Urothelium cell line (cell line): Measurements from ENCODE around the gene TFR2.

ENCODE experiments used
- DNase-seq: peaks from one replicate; pipeline ENCODE4 v3.0.0; 2011; ENCODE audit warnings: low spot score, mixed read lengths
- FAIRE-seq: peaks from 2 replicates; lab custom pipeline; 2011; peaks lifted over from hg19 to GRCh38; lab: Jason Lieb, UNC

TFR2 gene

DNA sequence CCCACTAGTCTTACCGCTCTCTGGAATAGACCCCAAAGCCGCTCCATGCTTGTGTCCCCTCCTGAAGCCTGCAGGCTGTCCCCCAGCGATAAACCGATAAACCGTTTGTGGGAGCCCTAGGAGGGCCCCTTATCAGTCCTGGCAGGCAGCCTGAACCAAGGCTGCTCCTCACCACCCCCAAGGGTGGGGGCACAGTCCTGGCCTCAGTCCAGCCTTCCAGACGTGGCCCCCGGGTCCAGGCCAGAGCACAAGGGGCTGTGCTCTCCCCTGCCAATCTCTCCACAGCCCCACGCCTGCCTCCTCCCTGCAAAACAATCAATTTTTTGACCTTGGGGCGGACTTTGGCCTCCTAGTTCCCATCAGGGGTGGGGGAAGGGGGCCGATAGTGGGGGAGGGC is at the start of gene TFR2:
TSS of gene TFR2 (minus strand) at position 90 of the 397 bp plus-strand sequence. CDS start at position 47, 43 bp downstream.
- FAIRE-seq (no peak), DNase-seq (no peak)

DNA sequence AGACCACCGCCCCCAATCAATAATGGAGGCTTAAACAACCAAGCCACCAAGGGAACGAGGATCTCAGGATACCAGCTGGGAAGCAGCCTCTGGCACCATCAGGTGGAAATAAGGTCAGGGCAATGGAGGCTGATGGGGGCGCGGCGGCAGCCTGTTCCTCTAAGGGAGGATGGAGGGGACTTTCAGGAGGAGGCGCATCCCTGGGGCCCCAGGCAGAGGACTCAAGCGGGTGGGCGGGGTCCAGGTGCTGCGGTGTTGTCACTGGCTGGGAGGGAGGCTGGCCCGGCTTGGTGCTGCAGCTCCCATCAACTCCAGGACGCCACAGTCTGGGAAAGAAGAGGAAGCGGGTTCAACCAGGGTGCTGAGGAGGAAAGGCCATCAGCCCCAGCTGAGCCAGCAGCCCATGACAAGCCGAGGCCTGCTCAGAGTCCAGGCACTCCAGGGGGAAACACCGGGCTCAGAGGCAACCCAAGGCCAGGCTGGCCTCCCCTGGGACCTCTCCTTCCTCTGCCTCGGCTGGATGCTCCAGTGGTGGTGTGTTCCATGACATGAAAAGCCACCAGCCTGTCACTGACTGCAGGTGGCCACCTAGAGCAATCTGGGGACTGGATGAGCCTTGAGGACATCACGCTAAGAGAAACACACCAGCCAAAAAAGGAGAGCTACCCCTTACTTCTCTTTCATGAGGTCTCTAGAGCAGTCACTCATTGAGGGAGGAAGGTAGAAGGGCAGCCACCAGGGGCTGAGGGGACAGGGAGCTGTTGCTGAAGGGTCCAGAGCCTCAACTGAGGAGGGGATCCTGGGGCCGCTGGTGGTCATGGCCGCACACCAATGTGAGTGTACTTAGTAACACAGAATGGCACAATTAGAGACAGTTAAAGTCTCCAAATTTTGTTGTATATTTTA is 48.1 kb upstream of the TFR2 start:
- FAIRE-seq: no peak
- no peak for DNase-seq

DNA sequence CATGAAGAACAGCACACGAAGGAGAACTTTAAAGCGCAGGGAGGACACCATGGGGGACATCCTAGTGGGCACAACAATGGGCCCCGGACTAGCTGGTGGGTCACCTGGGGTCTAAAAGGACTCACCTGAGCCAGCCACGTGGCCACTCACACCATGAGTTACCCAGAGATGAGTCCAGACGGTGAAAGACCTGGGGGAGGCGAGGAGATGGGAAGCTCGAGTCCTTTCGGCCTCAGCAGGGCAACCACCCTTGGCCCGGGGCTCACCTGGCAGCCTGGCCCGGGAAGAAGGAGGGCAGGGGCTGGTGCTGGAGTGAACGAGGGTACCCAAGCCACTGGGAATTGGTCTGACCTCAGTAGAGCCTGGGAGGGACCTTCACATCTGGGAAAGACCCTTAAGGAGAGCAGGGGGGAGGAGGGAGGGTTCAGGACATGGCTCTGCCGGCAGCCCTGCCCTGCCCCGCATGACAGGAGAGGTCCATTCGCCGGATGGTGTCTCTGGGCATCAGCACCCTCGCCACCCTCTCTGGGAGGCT is 47.0 kb upstream of the TFR2 start:
- FAIRE-seq (no peak), DNase-seq (no peak)

DNA sequence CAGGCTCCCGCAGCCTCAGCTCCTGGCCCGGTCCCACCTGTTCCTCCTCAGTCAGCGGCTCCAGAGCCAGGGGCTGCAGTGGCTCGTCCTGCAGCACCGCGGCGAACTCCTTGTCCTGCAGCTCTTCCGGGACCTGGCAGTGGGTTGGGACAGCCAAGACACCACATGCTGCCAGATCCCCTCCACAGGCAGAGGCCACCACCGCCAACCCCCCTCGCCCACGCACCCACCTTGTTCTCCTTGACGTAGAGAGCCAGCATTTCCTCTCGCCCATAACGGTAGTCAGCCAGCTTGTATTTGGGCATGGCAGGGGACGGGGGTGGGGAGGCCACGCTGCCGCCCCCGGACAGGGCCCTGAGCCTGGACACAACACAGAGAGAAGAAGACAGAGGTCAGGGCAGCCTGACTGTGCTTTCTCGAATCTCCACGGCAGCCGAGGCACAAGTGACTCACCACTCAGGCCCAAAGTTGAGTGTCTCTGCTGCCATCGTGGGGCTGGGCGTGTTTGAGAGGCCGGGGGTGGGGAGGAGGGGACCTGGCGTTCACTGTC is 46.5 kb upstream of the TFR2 start:
- FAIRE-seq (peak; percentile 17), DNase-seq (no peak)

DNA sequence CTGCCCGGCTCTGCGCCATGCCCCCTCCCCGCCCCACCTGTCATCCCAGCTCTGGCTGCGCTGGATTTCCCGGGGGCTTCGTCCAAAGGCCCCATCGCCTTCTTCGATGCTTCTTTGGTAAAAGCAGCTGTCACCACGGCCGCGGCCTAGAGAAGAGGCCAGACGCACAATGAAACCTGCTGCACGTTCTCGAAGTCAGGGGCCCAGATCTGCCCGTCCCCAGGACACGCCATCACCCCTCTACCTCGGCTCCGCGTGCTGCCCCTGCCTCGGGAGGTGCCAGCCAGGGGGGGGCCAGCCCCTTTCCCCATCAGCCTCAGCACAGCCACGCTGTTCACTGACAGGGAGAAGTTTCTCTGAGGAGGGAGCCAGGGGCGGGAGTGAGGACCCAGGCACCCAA is 45.9 kb upstream of the TFR2 start:
- FAIRE-seq (no peak), DNase-seq (no peak)

DNA sequence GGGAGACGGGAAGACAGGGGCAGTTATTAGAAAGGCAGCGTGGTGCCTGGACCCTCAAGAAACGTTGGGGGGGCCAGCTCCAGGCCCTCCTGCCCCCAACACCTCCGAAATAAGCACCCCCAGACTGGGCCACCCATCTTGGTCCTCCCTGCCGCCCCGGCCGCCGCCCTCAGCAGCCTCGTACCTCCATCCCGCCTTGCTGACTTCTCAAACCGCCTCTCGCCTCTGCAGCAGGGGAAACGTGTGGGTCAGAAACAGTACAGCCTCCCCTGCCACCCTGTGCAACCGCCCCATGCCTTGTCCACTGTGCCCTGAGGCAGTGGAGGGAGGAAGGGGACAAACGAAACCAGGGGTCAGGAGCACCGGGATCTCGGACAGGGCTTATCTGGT is 45.5 kb upstream of the TFR2 start:
- no peak for DNase-seq
- no peak for FAIRE-seq

DNA sequence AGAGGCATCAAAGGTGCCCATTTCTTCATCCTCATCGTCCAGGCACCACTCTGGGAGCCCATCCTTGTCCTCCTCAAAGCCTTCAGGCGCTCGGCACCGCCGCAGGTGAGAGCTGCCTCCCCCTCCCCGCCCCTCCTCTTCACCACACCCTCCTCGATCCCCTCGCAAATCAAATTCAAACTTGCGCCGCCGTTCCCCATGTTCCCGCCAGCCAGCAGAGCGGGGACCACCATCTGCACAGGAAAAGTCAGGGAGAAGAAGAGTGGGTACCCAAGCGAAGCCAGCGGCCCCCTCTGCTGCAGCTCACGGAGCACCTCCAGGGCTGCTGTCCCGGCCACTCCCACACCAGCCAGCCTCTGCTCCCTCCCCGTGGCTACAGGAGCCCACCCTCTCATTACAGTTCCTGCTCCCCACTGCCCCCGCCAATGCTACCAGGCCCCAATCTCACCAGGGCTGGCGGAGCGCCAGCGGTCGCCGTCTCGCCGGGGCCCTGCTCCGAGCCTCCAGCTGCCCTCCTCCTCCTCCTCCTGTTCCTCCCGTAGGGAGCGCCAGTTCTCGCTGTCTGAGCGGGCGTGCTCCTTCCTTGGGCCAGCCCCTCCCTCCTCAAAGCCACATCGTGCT is 45.0 kb upstream of the TFR2 start:
- DNase-seq (no peak), FAIRE-seq (no peak)

DNA sequence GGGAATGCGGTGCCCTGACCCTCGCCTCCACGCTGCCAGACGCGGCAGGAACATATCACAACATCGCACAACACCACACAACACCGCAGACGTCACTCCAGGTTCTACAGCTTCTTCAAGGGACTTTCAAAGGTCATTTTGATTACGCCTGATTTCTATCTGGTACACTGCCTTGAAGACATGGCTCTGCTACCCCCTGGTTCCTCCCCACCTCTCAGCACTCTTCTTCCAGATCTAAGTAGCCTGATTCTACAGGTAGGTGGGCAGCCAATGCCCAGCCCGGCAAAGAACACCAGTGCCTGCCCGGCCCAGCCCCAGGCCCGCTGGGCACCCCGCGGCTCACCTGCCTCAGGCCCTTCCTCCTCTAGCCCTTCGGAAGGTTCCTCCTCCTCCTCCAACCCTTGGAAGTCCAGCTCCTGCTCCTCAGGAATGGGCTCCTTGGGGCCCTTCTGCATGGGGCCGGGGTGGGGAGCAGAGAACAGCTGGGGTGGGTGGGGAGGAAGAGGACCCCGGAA is 44.3 kb upstream of the TFR2 start:
- FAIRE-seq (no peak), DNase-seq (no peak)

DNA sequence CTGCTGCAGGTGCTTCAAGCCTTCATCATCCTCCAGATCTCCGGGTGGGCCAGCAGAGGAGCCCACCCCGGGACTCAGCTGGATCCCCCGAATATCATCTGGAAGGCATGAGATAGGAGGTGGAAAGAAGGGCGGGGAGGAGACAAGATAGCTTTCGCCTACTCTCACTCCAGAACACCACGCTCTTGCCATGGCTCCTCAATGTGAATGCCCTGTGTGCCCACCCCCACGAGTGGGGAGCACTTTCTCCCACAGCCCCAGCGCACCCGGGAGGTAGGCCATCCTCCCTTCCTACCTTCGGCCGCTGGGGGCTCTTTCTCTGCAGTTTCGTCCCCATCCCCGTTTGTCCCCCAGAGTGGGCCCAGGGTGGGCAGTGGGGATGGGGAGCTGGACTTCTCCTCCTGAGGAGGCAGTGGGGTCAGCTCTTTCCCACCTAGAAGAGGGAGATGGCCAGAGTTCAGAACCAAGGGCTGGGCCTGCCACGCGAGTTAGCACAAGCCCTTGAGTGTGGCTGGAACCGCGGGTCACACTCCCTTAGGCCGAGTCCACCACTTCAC is 43.8 kb upstream of the TFR2 start:
- no peak for FAIRE-seq
- no peak for DNase-seq

DNA sequence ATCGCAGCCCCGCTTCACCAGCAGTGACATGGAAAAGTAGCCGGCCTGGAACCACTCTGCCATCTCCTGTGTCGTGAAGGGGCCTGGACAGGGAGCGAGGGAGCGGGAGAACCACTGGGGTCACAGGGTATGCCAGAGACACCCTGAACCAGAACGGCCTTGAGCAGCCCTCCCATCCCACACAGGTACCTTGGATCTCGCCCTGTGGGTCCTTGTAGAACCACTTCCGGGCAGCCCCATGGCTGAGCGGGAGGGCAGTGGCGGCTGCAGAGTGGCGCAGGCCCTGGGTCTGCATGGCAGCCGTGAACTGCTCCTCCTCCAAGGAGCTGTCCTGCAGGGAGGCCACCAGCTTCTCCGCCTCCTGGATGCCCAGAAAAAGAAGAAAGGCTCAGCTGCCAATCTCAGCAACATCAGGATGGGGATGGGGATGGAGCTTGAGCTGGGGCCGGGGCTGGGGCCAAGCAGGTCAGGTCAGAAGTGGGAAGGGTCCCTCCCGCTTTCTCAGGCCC is 43.2 kb upstream of the TFR2 start:
- FAIRE-seq (no peak), DNase-seq (no peak)

DNA sequence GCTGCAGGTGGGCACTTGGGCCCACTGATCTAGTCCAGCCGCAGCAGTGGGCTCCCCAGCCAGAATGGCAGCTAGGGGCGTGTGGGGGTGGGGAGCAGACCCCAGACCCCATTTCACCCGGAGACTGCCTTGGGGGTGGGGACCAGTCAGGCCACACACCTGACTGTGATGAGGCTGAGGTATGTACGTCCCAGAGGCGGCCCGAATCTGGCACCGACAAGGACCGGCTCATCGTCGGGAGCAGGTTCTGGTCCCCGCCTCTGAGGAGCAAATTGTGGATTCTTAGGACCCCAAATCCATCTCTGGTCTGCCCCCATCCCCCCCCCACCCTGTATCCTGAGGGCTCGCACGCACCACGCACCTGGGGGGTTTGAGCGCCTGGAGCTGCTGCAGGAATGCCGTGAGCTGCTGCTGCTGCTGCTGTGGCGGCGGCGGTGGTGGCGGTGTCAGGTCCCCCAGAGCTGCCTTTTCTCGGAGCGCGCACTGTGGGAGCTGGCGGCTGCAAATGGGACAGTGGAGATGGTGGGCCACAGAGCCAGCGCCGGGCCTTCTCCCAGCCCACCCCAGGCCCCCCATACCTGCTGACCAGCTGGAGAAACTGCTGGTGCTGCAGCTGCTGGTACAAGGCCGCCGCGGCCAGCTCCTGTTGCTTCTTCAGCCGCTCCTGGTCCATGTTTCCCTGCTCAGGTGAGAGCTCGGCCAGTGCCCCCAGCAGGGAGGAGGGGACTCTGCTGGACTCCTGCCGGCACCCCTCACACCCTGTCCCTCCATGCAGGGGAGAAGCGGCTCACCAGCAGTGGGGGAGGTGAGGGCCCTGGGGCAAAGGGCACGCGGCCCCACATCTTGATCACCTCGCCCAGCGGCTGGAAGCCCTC is 42.5 kb upstream of the TFR2 start:
- no peak for DNase-seq
- no peak for FAIRE-seq

DNA sequence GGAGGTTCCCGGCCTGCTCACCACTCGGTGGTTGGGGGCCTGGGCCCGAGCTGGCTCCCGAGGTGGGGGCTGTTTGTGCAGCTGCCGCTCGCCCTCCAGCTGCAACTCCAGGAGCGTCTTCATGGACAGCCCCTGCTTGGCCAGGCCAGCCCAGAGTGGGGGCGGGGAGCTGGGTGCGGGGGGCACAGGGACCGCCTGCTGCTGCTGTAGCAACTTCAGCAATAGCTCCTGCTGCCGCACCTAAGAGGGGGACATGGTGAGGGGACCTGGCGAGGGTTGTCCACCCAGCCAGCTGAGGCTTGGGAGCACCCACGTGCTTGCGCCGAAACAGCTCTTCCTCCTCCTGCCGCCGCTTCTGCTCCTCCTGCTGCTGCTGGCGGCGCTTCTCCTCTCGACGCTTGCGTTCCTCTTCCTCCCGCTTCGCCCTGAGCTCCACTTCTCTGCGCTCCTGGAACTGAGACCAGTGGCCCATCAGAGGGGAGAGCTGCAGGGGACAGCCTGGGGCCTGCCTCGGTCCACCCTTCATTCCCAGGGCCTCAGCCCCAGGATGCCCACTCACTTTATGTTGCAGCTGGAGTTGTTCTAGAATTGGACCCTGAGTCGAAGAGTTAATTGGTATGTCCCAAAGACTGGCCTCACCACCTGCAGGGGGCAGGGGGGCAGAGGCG is 41.8 kb upstream of the TFR2 start:
- FAIRE-seq (no peak), DNase-seq (no peak)

DNA sequence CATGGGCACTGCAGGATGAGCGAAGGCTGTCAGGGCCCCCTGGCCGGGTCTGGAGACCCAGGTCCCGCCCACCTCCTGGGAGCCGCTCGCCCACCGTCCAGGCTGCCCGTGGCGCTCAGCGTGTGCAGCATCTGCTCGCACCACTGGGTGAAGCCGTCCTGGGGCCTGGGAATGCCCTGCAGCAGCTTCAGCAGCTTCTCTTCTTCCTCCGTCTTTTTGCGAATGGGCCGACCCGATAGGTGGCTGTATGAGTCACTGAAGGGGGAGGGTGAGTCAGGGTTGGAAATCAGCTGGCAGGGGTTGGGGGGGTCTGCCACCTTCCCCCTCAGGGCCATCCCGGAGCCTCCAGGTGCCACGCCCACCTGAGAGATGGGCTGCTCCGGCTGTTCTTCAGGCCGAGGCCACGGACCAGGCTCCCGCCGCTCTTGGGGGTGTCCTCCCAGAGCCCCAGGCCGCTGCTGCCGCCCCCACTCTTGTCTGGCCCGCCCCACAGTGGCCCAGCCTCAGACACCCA is 40.9 kb upstream of the TFR2 start:
- DNase-seq (no peak), FAIRE-seq (no peak)

DNA sequence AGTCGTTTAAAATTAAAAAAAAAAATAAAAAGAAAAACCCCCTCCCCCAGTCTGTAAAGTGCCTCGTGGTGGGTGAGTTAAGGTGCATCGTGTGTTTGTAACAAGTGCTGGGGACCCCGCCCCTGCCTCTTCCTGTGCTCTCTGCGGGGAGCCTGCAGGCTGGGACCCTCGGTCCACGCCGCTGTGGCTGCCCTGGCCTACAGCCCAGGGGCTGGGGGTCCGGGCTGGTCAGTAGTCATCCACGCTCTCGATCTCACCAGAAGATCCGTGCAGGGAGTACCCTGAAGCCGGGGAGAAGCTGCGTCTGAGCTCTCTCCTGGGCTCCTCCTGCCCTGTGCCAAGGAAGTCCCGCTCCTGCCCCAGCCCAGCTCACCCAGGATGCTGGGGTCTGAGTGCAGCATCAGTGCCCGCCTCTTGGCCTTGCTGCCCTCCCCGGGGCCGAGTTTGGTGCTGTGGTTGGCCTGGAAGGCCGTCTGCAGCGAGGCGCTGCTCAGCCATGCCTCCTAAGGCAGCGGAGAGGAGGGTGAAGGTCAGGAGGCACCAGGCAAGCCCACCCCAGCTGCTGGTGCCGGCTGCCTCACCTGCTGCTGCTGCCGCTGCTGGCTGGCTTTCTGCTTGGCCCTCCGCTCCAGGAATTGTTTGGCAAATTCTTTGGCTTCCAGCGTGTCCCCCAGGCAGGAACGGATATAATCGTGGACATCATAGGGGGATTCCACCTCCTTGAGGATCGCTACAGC is 40.3 kb upstream of the TFR2 start:
- DNase-seq: no peak
- FAIRE-seq: no peak

DNA sequence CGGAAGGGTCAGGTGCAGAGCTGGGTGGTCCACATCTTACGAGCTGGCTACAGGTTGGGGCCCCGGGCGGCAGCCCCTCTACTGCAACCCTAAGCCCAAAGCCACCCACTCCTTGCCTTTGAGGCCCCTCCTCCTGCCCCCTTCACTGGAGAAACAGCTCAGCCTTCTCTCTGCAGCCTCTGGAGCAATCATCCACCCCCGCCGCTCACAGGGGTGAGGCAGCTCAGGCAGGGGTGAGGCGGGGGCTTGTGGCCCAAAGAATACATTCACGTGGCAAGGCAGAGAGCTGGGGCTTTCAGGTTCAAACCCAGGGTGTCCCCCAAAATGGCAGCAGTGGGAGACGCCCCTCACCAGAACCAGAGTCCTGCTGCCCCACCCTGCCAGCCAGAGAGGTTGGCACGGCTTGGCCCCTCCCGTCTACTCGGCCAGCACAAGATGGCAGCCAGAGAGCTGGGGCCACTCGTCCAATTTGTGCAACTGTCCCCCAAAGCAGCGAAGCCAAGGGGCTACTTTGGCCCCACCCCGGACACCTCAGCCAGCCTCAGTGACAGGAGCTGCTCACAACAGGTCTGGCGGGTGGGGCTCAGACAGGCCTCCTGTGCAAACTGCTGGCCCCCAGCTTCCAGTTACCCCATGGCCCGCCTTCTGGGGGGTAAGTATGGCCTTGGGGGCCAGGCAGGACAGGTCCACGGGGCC is 39.4 kb upstream of the TFR2 start:
- FAIRE-seq (peak; percentile 40), DNase-seq (no peak)

DNA sequence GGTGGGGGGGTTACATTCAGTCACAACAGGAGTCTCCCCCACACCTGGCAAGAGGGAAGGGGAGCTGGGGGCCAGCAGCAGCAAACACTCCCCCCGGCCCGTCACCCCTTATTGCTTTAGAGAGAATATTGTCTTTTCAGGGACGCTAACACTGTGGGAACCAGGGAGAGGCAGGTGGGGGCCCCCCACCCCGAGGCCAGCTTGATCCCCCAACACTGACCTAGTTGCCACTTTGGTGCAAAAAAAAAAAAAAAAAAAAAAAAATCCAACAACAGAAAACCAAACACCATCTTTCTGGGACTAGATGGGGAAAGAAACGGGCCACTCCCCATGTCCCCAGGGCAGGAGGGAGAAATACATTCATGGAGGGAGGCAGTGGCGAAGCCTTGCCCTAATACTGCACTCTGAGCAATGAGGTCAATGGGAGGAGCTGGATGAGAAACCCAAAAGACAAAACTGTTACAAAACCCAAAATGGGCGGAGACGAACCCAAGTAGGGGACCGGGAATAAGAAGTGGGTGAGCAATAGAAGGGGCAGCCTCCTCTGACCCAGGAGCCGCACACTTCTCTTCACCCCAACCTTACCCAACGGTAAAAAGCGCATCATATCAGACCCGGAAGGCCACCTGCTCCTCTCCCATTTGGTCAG is 38.7 kb upstream of the TFR2 start:
- no peak for DNase-seq
- peak; percentile 42 for FAIRE-seq

DNA sequence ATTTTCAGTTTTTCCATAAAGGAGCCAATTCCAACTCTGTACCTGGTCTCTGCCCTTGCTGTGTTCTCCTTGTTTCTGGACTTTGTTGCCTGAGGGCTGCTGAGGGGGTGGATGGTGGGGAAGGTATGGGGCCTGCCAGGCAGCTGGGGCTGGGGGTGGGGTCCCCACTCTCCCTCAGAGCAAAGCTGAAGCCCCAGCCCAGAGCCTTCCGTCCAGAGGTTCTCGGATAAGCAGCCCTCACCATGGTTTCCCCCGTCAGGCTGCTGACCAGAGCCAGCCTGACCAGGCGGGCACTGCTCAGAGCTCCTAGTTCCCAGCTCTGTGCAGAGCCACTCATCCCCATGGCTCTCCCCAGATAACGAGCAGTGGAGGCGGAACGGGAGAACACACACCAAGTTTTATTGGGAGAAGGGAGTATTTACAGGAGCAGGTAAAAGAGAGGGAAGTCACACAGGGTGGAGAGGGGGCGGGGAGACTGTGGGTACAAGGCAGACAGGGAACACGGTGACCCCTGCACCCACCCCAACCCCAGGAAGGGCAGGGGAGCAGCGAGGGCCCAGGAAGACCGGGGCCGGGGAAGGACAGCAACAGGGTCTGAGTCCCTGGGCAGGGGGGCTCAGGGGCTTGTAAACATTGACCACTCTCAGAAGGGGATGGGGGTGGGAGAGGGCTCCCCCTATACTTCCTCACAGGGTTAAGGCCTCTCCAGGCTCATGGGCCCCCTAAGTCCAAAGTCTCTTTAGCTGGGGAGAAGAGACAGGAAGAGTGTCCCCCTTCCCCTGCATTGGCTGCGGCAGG is 38.0 kb upstream of the TFR2 start:
- DNase-seq (no peak), FAIRE-seq (no peak)
